ENCODE data around the gene PIEZO2. TPM values are rescaled to one million over a fixed set of nuclear protein-coding genes. Genes with fewer than 3 reads are reported as not detected.
A peak's percentile ranks its signal among the peaks of the same experiment; 100 is the strongest.

Gene PIEZO2
- total and polyA plus RNA-seq, 8 donors: 0.38 to 11.1 (median 3.0) TPM

DNA sequence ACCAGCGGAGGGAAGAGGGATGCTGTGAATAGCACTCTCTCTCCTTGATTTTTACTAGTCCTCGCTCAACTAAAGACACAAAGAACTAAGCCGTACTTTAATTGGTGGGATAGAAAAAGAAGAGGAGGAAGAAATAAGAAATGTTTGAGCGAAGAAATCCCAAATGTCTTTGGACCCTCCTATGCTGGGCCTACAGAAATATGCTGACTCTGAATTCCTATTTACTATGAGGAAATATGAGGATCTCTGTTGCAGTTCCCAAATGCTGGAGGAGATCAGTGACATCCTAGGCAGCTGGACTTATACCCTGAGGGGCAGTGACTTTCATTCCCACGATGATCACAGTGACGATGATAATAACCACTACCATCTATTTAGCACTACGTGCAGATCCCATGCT is 16.6 kb upstream of the PIEZO2 start:
- H3K4me1 ChIP-seq: no peaks in the 10 kb centered on the region
- FAIRE-seq (no peak), ATAC-seq (no peak), DNase-seq (no peak)
- intact Hi-C loops (cut with DNase I): no loop called here
- TF ChIP-seq, protein P1, sequence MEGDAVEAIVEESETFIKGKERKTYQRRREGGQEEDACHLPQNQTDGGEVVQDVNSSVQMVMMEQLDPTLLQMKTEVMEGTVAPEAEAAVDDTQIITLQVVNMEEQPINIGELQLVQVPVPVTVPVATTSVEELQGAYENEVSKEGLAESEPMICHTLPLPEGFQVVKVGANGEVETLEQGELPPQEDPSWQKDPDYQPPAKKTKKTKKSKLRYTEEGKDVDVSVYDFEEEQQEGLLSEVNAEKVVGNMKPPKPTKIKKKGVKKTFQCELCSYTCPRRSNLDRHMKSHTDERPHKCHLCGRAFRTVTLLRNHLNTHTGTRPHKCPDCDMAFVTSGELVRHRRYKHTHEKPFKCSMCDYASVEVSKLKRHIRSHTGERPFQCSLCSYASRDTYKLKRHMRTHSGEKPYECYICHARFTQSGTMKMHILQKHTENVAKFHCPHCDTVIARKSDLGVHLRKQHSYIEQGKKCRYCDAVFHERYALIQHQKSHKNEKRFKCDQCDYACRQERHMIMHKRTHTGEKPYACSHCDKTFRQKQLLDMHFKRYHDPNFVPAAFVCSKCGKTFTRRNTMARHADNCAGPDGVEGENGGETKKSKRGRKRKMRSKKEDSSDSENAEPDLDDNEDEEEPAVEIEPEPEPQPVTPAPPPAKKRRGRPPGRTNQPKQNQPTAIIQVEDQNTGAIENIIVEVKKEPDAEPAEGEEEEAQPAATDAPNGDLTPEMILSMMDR (IDR thresholded peaks at IDR 0.05): no peak
- H3K9me3 ChIP-seq: no peaks in the 10 kb centered on the region
- no peaks in the 10 kb centered on the region for H3K27me3 ChIP-seq
- no peak overlapping the region for H3K4me3 ChIP-seq
- WGBS, 2 donors: 79 to 89% methylated on average over 7 of the region's 7 CpGs
- H3K27ac ChIP-seq: no peak overlapping the region
- no peaks in the 10 kb centered on the region for H3K36me3 ChIP-seq

DNA sequence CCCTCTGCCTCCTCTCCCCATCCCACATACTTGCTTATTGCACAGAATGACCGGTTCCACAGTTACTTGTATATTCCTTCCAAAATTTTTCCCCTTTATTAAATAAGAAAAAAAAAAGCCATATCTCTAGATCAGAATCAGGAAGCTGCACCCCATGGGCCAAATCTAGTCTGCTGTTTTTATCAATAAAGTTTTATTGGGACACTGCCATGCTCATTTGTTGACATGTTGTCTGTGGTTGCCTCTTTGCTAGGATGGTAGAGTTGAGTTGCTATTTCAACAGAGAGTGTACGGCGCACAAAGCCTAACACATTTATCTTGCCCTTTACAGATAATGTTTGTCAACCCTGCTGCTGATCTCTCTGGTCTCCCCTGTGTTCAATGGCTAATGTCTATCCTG is 15.8 kb upstream of the PIEZO2 start:
- no peaks in the 10 kb centered on the region for H3K9me3 ChIP-seq
- 72 to 80% methylated on average over 3 of the region's 3 CpGs for WGBS, 2 donors
- H3K27ac ChIP-seq: no peak overlapping the region
- no peaks in the 10 kb centered on the region for H3K27me3 ChIP-seq
- H3K4me3 ChIP-seq: no peak overlapping the region
- TF ChIP-seq, protein P1 (IDR thresholded peaks at IDR 0.05): no peak
- intact Hi-C loops (cut with DNase I): no loop called here
- no peak for ATAC-seq
- DNase-seq: no peak
- no peak for FAIRE-seq
- no peaks in the 10 kb centered on the region for H3K36me3 ChIP-seq
- no peaks in the 10 kb centered on the region for H3K4me1 ChIP-seq

GRCh38 chr18:11163665-11164064 is 14.3 kb upstream of the PIEZO2 start:
- H3K9me3 ChIP-seq: no peaks in the 10 kb centered on the region
- H3K4me3 ChIP-seq: no peak overlapping the region
- H3K27ac ChIP-seq: no peak overlapping the region
- ATAC-seq (peak in 3 of 4 donors; percentile 71 to 79 (median 78)), FAIRE-seq (no peak), DNase-seq (peak in 1 of 6 donors; percentile 73)
- no peaks in the 10 kb centered on the region for H3K4me1 ChIP-seq
- H3K27me3 ChIP-seq: no peaks in the 10 kb centered on the region
- H3K36me3 ChIP-seq: no peaks in the 10 kb centered on the region
- TF ChIP-seq, protein P1 (IDR thresholded peaks at IDR 0.05): peak; percentile 14 to 42 (median 32)
- 9 to 13% methylated on average over 18 of the region's 18 CpGs for WGBS, 2 donors
- intact Hi-C loops (cut with DNase I): no loop called here

DNA sequence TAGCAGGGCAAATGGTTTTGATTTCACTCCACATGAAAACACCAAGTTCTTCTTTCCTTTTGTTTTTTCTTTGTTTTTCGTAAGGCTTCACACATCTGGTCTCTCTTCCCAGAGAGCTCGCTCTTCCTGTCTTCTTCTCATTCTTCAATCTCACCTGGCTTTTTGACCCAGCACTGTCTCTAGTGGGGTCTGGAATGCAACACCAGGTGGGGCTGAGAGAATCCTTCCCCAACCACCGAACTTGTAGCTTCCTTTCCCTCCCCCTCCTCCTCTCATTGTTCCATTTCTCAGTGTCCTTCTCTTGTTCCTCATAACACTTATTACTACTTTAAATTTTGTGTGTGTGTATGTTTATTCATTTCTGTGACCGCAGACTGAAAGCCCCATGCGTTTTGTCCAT is 13.5 kb upstream of the PIEZO2 start:
- TF ChIP-seq, protein P1 (IDR thresholded peaks at IDR 0.05): no peak
- no peaks in the 10 kb centered on the region for H3K36me3 ChIP-seq
- H3K27me3 ChIP-seq: no peaks in the 10 kb centered on the region
- H3K9me3 ChIP-seq: no peaks in the 10 kb centered on the region
- intact Hi-C loops (cut with DNase I): no loop called here
- H3K4me1 ChIP-seq: no peaks in the 10 kb centered on the region
- DNase-seq (no peak), FAIRE-seq (no peak), ATAC-seq (no peak)
- H3K27ac ChIP-seq: no peak overlapping the region
- 56 to 67% methylated on average over 5 of the region's 5 CpGs for WGBS, 2 donors
- no peak overlapping the region for H3K4me3 ChIP-seq

DNA sequence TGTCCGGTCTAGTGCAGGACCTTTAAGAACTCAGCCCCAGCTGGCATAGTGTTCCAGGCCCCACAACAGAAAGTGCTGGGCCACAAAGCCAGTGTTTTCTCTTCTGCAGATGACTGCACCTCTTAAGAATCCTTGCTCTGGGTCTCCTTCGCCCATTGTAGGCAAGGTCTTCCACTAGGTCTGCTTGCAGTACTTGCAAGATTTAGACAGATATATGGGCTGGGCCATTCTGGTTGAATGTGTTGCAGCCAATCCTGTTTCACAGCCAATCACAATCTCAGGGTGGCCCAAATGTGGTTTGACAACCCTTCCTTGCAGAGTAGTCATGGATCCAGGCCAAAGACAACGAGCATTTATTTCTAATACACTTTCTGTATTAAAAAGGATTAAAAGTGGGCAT is 13.1 kb upstream of the PIEZO2 start:
- intact Hi-C loops (cut with DNase I): no loop called here
- Histone ChIP-seq H3K36me3 (no peaks in the 10 kb centered on the region), H3K27ac (no peak overlapping the region), H3K4me1 (no peaks in the 10 kb centered on the region), H3K27me3 (no peaks in the 10 kb centered on the region), H3K4me3 (no peak overlapping the region), H3K9me3 (no peaks in the 10 kb centered on the region)
- FAIRE-seq (no peak), DNase-seq (no peak), ATAC-seq (no peak)
- TF ChIP-seq, protein P1 (IDR thresholded peaks at IDR 0.05): no peak
- 80 to 87% methylated on average over 3 of the region's 3 CpGs for WGBS, 2 donors
